ENCODE results near the gene SERPINE3.

The SERPINE3 gene

DNA sequence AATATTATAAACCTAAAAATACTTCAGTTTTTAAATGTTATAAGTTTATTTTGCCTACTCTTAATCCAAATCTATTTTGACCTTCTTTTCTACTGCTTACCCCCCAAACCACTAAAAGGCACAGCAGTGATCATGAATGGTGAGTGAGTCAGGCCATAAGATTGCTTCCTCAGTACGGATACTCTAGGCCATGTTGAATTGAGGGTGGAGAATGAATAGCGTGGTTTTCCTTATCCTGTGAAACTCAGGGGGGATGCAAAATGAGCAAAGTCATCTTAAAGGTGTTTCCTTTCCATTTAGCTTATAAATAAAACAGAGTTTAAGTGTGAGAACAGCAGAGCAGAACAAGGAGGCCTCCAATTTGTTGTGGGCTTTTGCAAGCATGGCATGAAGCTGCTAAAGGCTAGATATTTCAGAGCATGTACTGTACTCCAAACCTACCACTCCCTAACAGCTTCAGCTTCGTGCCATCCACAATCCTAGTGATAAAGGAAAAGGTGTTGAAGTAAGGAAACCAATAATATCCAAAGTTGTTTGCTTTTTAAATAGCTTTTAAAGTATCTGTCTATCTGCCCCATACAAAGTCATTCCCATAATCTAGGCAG lies 25.0 kb downstream of the SERPINE3 start:
- DNase-seq = no peak

GRCh38 chr13:51370116-51370515 lies 30.6 kb downstream of the SERPINE3 start:
- DNase-seq = no peak

- DNase-seq = no peak
Measured at GRCh38 chr13:51370811-51371210, 31.3 kb downstream of the SERPINE3 start.

DNA sequence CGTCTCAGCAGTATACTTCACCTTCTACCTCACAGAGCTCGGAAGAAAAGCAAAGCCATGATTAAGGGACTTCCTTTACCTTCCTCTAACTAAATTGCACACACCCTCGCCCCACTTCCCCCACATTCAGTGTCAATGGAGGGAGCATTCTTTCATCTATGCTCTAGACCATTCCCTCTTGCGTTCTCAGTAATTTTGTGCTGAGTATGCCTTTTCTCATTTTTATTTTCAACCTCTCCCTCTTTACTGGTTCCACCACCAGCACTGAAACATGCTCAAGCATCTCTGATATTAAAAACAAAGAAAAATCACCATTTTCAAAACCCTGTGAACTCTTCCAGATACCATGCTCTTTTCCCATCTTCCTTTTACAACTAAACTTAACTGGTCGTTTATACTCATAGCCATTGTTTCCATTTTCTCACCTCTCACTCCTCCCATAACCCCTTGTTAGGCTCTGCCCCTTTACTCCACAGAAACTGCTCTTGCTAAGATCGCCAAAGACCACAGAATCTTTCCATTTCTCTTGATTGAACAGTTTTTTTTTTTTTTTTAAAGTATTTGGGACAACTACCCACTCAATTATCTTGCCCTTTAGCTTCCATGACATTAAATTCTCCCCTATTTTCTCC lies 32.4 kb downstream of the SERPINE3 start:
- no peak for DNase-seq

DNA sequence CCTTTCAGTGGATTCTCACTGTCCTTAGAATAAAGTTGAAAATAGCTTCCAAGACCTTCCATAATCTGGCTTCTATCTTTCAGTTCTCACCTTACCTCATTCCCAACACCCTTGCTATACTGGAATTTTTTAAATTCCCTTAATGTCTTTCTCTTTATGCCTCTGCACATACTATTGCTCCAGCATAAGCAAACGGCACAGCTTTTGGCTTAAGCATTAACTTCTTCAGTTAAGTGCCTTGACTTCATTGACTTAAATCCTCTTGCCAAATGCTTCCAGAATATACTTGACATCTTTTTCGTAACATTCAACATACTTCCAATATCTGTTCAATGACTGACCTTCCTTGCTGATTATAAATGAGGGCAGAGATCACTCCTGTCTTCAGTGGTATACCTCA lies 34.0 kb downstream of the SERPINE3 start:
- DNase-seq = no peak

DNA sequence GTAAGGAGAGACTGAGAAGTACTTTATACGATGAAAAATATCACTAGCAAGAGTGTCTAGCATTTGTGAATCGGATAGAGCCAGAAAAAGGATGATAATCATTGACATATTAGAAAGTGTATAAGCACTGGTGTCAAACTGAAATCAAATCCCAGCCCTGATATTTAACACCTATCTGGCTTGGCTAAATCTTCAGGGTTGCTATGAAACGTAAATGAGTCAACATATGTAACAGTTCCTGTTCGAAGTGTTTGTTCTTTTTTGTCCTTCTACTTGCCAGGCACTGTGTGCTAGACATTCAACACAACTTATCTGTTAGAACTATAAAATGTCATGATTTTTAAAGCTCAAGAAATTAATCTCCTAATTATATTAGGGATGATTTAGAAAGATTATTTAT lies 40.8 kb downstream of the SERPINE3 start:
- DNase-seq = no peak

GRCh38 chr13:51385114-51385513 lies 45.6 kb downstream of the SERPINE3 start:
- DNase-seq = no peak

DNA sequence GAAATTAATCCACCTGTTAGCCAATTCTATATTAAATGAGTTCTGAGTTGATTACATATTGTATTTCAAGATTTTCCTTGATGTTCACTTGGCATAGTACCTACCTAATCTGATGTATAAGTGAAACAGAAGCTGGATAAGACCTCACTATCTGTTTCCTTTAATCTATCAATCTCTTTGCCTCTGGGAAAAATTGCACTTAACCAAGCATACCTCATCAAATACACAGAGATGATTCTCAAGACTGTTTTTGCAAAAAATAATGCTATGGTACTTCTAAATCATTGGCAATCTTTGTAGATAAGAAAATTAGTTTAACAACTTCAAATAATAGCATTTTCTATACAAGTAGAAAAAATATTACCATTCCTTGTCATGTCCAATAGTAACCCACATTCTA lies 55.2 kb downstream of the SERPINE3 start:
- DNase-seq = no peak

DNA sequence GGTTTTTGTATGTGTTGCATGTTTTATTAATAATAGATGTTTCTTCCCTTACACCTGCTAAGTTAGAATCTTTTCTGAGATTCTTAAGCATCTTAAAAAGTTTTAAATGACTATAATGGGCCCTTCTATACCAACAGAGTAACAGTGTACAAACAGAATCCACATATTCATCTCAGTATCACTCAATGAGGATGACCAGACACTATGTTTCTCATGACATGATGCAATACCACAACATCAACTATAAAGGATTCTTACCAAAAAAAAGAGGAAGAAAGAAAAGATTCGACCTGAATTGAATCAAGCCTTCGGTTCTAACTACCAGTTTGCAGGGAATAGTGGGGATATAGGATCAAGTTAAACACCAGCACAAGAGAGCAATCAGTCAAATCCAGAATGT lies 56.9 kb downstream of the SERPINE3 start:
- no peak for DNase-seq

DNA sequence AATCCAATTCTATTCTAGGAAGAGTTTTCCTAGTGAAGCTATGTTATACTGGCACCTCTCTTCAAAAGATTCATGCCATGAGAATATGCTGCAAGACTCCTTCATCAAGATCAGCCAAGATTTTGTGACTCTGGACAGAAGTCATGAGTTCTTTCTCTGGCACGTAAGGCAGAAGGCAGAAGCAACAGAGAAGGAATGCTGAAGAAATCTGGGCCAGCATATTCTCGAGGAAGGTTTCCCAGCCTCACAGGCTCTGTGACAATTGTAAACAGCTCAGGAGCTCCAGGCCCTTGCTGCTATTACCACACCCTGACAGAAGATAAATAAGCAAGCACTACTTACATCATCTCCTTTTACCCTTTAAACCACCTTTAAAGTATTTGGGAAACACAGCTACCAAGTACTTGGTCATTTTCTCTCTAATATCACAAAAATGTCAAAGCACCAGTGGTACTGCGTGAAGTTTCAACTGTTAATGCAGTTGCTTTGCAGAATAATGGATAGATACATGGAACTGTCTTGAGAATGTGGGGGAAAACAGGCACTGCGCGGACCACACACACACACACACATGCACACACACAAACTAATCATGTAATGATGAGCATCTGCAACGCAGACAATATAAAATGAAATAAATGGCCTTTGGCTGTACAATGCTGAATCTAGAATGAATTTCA lies 57.9 kb downstream of the SERPINE3 start:
- DNase-seq = no peak

DNA sequence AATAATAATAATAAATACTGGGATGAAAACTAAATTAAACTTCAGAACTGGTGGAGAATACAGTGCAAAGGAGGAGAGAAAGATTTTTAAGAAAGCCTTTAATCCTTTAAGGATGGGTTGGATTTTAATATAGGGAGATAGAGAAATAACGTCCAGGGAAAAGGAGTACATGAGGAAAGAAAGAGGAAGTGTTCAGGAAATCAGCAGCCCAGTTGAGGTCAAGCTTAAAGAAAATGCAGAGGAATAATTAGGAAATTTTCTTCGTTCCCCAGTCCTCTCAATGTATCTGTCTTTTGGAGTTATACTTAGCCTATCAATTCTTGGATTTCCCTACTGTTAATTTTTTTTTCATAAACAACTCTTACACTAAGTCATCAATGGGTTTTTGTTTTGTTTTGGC lies 65.7 kb downstream of the SERPINE3 start:
- no peak for DNase-seq

DNA sequence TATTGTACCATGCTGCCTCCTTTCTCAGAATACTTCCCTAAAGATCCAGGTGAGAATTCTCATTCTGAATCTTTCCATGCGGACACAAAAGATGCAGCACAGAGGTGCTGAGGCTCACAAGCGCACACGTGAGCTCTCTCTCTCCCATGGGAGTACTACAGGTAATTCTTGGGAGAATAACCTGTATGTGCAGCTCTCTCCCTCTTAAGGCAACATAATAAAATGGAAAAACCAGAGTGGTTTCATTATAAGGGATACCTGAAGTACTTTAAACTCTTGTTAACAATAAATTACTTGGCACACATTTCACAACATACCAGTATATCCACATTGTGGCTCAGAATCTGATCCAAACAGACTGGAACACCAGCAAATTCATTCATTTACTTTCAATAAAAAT lies 72.9 kb downstream of the SERPINE3 start:
- DNase-seq = no peak

Measured in NCI-H1048 (cell line).